ENCODE data around the gene STIM1.
A peak's percentile ranks its signal among the peaks of the same experiment; 100 is the strongest.

Gene STIM1

DNA sequence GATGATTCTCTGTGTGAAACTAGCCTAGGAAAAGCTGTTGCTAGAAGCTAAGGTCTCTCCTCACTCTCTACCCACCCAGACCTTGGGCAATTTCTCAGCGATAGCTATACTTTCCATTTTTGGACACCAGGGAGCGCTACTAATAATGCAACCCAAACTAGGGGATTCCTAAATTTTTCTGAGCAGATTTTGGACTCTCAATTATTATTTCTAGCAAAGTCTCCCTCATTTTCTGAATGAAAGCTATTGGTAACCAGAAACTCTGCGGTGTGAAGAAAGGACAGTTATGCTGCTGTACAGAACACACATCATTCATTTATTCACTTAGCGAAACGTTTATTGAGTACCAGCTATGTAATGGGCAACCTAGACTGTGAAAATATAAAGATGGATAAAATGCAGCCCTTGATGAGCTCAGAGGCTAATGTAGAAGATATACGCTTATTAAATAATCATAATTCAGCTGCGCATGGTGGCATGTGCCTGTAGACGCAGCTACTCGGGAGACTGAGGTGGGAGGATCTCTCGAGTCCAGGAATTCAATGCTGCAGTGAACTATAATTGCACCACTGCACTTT, 6.1 kb upstream of the STIM1 start:
- peaks cover 17% of the 10 kb centered on the region for H3K4me1 ChIP-seq (ENCODE audit: control insufficient read depth, low read length)
- no peaks in the 10 kb centered on the region for H3K9me3 ChIP-seq (ENCODE audit: control insufficient read depth, insufficient read depth, low read length)
- H3K9me2 ChIP-seq (replicated peaks; ENCODE audit: control insufficient read depth, low read length) = no peaks in the 10 kb centered on the region
- no peak overlapping the region for H3K4me3 ChIP-seq (ENCODE audit: low read length)
- H3K36me3 ChIP-seq (ENCODE audit: control insufficient read depth, low read length) = no peaks in the 10 kb centered on the region
- no peak overlapping the region for H3K27ac ChIP-seq (ENCODE audit: low read depth, low read length)
- no peaks in the 10 kb centered on the region for H3K79me2 ChIP-seq (ENCODE audit: control insufficient read depth, low read length)
- H3K27me3 ChIP-seq (ENCODE audit: control insufficient read depth, low read length) = peaks cover 3% of the 10 kb centered on the region; the same call in 1 of the 2 replicates
- H4K20me1 ChIP-seq (ENCODE audit: control insufficient read depth, insufficient read depth, low read depth, low read length) = no peaks in the 10 kb centered on the region
- 0 out of 2 replicates have a peak, but pooled peaks cover 3% of the 10 kb centered on the region for H3F3A ChIP-seq (ENCODE audit: control insufficient read depth, insufficient read depth)
- no peak for TF ChIP-seq EZH2phosphoT487 (IDR thresholded peaks at IDR 0.05; ENCODE audit: borderline replicate concordance, low read length)
- TF ChIP-seq, protein P1, sequence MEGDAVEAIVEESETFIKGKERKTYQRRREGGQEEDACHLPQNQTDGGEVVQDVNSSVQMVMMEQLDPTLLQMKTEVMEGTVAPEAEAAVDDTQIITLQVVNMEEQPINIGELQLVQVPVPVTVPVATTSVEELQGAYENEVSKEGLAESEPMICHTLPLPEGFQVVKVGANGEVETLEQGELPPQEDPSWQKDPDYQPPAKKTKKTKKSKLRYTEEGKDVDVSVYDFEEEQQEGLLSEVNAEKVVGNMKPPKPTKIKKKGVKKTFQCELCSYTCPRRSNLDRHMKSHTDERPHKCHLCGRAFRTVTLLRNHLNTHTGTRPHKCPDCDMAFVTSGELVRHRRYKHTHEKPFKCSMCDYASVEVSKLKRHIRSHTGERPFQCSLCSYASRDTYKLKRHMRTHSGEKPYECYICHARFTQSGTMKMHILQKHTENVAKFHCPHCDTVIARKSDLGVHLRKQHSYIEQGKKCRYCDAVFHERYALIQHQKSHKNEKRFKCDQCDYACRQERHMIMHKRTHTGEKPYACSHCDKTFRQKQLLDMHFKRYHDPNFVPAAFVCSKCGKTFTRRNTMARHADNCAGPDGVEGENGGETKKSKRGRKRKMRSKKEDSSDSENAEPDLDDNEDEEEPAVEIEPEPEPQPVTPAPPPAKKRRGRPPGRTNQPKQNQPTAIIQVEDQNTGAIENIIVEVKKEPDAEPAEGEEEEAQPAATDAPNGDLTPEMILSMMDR (IDR thresholded peaks at IDR 0.05; ENCODE audit: low read depth, low read length, poor library complexity, severe bottlenecking) = peak; percentile 80
- no peak overlapping the region for H3K4me2 ChIP-seq (ENCODE audit: low read length)

DNA sequence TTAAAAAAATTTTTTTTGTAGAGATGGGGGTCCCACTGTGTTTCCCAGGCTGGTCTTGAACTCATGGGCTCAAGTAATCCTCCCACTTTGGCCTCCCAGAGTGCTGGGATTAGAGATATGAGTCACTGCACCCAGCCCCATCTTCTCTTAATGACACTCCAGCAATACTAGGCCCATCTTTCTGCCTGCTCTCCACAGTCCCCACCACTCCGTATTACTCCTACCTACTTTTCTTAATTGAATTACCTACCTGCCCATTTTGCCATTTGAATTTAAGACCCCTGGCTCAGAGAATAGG, 2.0 kb upstream of the STIM1 start:
- H3K4me3 ChIP-seq (ENCODE audit: low read length) = 0 out of 2 replicates have a peak overlapping the region, but pooled peaks have one; percentile 86
- peaks cover 49% of the 10 kb centered on the region for H3K4me1 ChIP-seq (ENCODE audit: control insufficient read depth, low read length)

DNA sequence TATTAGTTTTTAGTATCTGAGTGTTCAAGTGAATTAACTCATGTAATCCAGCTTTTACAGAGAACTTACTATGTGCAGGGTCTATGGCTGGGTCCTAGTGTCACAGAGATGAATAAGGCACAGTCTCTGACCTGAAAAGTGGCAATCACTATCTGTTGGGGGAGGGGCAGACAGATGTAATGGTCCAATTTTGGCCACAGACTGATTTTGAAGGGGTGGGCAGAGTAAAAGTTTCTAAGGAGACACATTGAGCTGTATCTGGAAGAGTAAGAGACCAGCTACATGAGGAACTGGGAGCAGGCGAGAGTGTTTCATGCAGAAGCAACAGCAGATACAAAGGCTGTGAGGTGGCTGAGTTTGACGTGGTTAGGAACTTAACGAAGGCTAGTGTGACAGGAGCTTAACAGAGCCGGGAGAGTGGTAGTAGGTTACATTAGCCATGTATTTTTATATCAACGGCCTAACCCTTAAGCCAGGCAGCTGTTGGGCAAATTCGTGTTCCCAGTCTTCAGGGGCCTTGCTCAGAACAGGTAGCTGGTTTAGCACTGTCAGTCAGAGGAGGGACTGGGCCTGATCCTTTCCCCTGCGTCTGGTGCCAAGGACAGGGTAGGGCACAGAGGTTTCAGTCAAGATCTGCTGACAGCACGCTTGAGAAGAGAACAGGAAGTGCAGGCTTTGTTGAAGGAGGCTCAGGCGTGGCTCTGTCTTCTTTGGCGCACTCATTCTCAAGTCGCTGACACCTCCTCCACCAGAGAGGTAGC, 1.4 kb upstream of the STIM1 start:
- H3K27ac ChIP-seq (ENCODE audit: low read depth, low read length) = peak overlapping the region; percentile 85
- no peaks in the 10 kb centered on the region for H3K27me3 ChIP-seq (ENCODE audit: control insufficient read depth, low read length)
- H3K4me2 ChIP-seq (ENCODE audit: low read length) = peak overlapping the region; percentile 84
- peaks cover 34% of the 10 kb centered on the region for H3K79me2 ChIP-seq (ENCODE audit: control insufficient read depth, low read length)
- no peak for TF ChIP-seq EZH2phosphoT487 (IDR thresholded peaks at IDR 0.05; ENCODE audit: borderline replicate concordance, low read length)
- TF ChIP-seq, protein P1 (IDR thresholded peaks at IDR 0.05; ENCODE audit: low read depth, low read length, poor library complexity, severe bottlenecking) = no peak
- no peaks in the 10 kb centered on the region for H3K9me2 ChIP-seq (replicated peaks; ENCODE audit: control insufficient read depth, low read length)
- H3F3A ChIP-seq (ENCODE audit: control insufficient read depth, insufficient read depth) = no peaks in the 10 kb centered on the region
- H3K4me1 ChIP-seq (ENCODE audit: control insufficient read depth, low read length) = peaks cover 54% of the 10 kb centered on the region
- H3K4me3 ChIP-seq (ENCODE audit: low read length) = peak overlapping the region; percentile 86
- no peaks in the 10 kb centered on the region for H3K9me3 ChIP-seq (ENCODE audit: control insufficient read depth, insufficient read depth, low read length)
- H3K36me3 ChIP-seq (ENCODE audit: control insufficient read depth, low read length) = no peaks in the 10 kb centered on the region
- H4K20me1 ChIP-seq (ENCODE audit: control insufficient read depth, insufficient read depth, low read depth, low read length) = no peaks in the 10 kb centered on the region

More for the DNA sequence above, 2.0 kb upstream of the STIM1 start:
- H4K20me1 ChIP-seq (ENCODE audit: control insufficient read depth, insufficient read depth, low read depth, low read length) = no peaks in the 10 kb centered on the region
- H3F3A ChIP-seq (ENCODE audit: control insufficient read depth, insufficient read depth) = no peaks in the 10 kb centered on the region
- peaks cover 3% of the 10 kb centered on the region; the same call in 1 of the 2 replicates for H3K27me3 ChIP-seq (ENCODE audit: control insufficient read depth, low read length)
- peak overlapping the region; percentile 84; the same call in 1 of the 2 replicates for H3K4me2 ChIP-seq (ENCODE audit: low read length)
- peaks cover 28% of the 10 kb centered on the region for H3K79me2 ChIP-seq (ENCODE audit: control insufficient read depth, low read length)
- TF ChIP-seq, protein P1 (IDR thresholded peaks at IDR 0.05; ENCODE audit: low read depth, low read length, poor library complexity, severe bottlenecking) = no peak
- no peak for TF ChIP-seq EZH2phosphoT487 (IDR thresholded peaks at IDR 0.05; ENCODE audit: borderline replicate concordance, low read length)
- no peaks in the 10 kb centered on the region for H3K36me3 ChIP-seq (ENCODE audit: control insufficient read depth, low read length)
- no peaks in the 10 kb centered on the region for H3K9me2 ChIP-seq (replicated peaks; ENCODE audit: control insufficient read depth, low read length)
- no peak overlapping the region for H3K27ac ChIP-seq (ENCODE audit: low read depth, low read length)
- H3K9me3 ChIP-seq (ENCODE audit: control insufficient read depth, insufficient read depth, low read length) = no peaks in the 10 kb centered on the region
